Subcutaneous adipose tissue (tissue), 4 donors: ENCODE results near the gene ITGA5. TPM values are rescaled to one million over a fixed set of nuclear protein-coding genes. Genes with fewer than 3 reads are reported as not detected.

Experiments used
- CTCF ChIP-seq: fragments of 450-650 bp; IDR thresholded peaks from one replicate; pipeline ENCODE4 v1.5.1; 2016; ENCODE audit warnings: low read depth, mild to moderate bottlenecking, control low read depth, antibody characterized with exemption, moderate library complexity
- total RNA-seq, 4 donors: library from RNA; depleted of rRNA; stranded (reverse); fragments of >200 nt; gene quantifications; one replicate each; pipeline ENCODE4 v1.1.0, GENCODE V29; 2016

The ITGA5 gene
- total RNA-seq, 4 donors from 2014 or later: 81.5 to 150 (median 109) TPM

- TF ChIP-seq CTCF: no peak
These were observed 44.4 kb downstream of the ITGA5 start for GRCh38 chr12:54374562-54375258.

GRCh38 chr12:54373649-54374561 lies 45.2 kb downstream of the ITGA5 start:
- no peak for TF ChIP-seq CTCF

GRCh38 chr12:54372113-54372806 lies 46.8 kb downstream of the ITGA5 start:
- TF ChIP-seq CTCF: no peak

GRCh38 chr12:54371328-54372112 lies 47.5 kb downstream of the ITGA5 start:
- TF ChIP-seq CTCF: no peak

DNA sequence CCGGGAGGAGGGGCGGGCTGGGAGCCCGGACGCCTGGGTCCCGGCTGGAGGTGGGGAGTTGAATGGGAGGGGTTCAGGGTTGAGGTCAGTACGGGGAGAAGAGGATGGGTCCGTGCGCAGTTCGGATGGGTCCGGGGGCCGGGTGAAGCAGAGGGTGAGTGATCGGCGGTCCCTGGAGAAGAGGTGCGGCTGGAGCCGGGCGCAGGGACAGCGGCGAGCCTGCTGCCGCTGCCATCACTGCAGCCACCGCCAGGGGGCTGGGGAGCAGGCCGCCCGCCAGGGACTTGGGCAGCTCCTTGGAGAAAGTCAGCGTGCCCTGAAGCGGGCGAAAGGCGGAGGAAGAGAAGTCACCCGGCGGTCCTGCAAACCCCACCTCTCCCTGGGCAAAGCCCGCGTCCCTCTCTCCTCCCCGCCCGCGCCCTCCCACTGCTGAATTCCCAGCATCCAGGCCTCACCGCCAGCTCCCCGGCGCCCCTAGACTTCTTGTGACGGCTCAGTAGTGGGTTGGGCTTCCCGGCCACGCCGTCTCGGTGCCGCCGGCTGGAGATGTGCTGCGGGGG lies 48.8 kb downstream of the ITGA5 start:
- TF ChIP-seq CTCF: no peak

DNA sequence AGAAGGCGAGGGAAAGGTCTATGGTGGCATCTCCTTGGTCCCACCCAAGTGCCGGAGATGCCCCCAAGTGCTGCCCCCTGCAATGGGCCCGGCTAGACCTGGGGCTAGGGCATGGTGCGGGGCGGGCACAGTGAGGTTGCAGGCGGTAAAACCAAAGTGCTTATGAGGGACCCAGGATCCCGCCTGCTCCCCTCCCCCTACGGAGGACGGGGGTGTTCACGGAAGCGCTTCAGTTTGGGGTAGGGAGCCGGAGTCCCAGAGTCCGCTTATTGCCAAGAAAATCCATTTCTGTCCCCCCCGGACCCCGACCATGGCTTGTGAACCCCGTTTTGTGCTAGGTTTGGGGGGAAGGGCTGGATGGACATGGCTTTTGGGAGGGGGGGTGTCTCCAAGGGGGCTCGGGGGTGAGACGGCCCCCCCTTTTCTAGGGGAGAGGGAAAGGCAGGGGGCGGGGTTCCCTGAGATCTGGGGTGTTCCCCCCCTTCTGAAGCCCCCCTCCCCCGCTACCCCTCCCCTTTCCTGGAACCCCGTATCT lies 49.4 kb downstream of the ITGA5 start:
- no peak for TF ChIP-seq CTCF
